DOHH2 (cell line): ENCODE measurements around the gene SOD2.

Experiments used
- EZH2phosphoT487 ChIP-seq: fragments of 200-600 bp; sonication (generic); IDR thresholded peaks from 2 replicates; pipeline ENCODE4 v1.6.1; 2017; ENCODE audit warnings: borderline replicate concordance, mild to moderate bottlenecking, antibody characterized with exemption, low read length, moderate library complexity, mixed read lengths
- TF ChIP-seq, protein P1 (sequence below): fragments of 200-600 bp; sonication (generic); IDR thresholded peaks from one replicate; pipeline ENCODE4 v1.5.1; 2014; ENCODE audit warnings: antibody characterized with exemption, mild to moderate bottlenecking, low read depth, low read length; ENCODE audit not compliant: poor library complexity, severe bottlenecking

GRCh38 chr6:159691133-159691962, 1.7 kb downstream of the SOD2 start:
- TF ChIP-seq, protein P1, sequence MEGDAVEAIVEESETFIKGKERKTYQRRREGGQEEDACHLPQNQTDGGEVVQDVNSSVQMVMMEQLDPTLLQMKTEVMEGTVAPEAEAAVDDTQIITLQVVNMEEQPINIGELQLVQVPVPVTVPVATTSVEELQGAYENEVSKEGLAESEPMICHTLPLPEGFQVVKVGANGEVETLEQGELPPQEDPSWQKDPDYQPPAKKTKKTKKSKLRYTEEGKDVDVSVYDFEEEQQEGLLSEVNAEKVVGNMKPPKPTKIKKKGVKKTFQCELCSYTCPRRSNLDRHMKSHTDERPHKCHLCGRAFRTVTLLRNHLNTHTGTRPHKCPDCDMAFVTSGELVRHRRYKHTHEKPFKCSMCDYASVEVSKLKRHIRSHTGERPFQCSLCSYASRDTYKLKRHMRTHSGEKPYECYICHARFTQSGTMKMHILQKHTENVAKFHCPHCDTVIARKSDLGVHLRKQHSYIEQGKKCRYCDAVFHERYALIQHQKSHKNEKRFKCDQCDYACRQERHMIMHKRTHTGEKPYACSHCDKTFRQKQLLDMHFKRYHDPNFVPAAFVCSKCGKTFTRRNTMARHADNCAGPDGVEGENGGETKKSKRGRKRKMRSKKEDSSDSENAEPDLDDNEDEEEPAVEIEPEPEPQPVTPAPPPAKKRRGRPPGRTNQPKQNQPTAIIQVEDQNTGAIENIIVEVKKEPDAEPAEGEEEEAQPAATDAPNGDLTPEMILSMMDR, result peak; percentile 77
- no peak for TF ChIP-seq EZH2phosphoT487
